Measurements from ENCODE around the gene FOXP4.
A peak's percentile ranks its signal among the peaks of the same experiment; 100 is the strongest.

The FOXP4 gene

DNA sequence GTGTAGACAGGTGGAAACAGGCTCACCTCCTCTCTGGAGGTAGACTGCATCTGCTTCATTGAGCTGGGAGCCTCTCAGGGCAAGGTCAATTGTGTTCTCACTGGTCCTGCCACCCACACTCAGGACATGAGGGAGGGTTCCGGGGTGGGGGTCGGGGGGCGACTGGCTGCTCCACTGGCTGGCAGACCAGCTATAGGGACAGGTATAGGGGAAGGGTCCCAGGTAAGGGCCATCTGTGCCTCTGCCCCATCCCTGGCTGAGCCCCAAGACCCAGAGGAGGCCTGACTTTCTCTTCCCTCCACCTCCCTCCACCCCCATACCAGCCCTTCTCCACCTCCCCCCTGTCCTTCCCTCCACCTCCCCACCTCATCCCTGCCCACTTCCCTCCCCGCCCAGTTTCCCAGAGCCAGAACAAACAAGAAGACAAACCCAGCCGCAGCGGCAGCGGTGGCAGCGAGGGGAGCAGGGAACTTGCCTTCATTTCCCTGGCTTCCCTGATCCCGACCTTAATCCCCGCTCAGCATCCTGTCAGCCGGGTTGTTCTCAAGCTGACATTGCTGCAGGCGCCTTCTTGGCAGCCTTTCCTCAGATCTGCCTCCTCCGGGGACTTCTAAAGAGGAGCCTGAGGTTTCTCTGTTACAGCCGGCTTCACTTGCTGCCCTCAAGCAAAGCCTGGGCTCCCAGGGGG, 18.3 kb upstream of the FOXP4 start:
- peak; percentile 26; the same call in 1 of the 3 replicates for ATAC-seq (ENCODE audit: low read depth)
- Histone ChIP-seq H3K36me3 (ENCODE audit: low read depth) (no peaks in the 10 kb centered on the region), H3K27ac (ENCODE audit: poor library complexity, severe bottlenecking) (no peak overlapping the region), H3K27me3 (ENCODE audit: insufficient read depth, poor library complexity, severe bottlenecking) (no peaks in the 10 kb centered on the region), H3K4me3 (ENCODE audit: severe bottlenecking) (no peak overlapping the region), H3K4me1 (ENCODE audit: insufficient read depth, poor library complexity, severe bottlenecking) (no peaks in the 10 kb centered on the region), H3K9me3 (ENCODE audit: severe bottlenecking) (no peaks in the 10 kb centered on the region)
- TF ChIP-seq, protein P1, sequence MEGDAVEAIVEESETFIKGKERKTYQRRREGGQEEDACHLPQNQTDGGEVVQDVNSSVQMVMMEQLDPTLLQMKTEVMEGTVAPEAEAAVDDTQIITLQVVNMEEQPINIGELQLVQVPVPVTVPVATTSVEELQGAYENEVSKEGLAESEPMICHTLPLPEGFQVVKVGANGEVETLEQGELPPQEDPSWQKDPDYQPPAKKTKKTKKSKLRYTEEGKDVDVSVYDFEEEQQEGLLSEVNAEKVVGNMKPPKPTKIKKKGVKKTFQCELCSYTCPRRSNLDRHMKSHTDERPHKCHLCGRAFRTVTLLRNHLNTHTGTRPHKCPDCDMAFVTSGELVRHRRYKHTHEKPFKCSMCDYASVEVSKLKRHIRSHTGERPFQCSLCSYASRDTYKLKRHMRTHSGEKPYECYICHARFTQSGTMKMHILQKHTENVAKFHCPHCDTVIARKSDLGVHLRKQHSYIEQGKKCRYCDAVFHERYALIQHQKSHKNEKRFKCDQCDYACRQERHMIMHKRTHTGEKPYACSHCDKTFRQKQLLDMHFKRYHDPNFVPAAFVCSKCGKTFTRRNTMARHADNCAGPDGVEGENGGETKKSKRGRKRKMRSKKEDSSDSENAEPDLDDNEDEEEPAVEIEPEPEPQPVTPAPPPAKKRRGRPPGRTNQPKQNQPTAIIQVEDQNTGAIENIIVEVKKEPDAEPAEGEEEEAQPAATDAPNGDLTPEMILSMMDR (IDR thresholded peaks at IDR 0.05; ENCODE audit: poor library complexity, severe bottlenecking), result no peak
- no peak for DNase-seq (ENCODE audit: low spot score)

DNA sequence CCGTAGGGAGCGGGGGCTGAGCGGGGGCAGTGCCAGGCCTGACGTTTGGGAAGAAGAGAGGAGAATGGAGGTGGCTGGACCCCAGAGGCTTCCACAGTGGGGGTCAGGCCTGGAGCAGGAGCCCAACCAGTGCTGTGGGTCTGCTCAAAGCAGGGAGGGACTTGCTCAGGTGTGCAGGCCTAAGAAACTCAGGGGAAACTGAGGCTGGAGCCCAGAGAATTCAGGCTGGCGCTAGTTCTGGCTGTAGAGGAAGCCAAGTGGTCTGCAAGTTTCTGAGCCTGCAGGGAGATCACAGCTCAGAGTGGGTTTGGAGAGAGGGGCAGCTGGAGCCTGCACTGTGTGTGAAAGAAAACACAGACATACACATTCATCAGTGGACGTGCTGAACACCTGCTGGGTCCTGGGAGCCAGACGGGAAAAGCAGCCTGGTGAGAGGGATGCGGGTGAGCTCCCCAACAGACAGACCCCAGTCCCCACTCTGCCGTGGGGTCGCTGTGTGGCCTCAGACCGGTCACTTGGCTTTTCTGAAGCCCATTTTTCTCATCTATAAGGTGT, 17.7 kb upstream of the FOXP4 start:
- H3K27me3 ChIP-seq (ENCODE audit: insufficient read depth, poor library complexity, severe bottlenecking), result no peaks in the 10 kb centered on the region
- TF ChIP-seq, protein P1 (IDR thresholded peaks at IDR 0.05; ENCODE audit: poor library complexity, severe bottlenecking), result no peak

DNA sequence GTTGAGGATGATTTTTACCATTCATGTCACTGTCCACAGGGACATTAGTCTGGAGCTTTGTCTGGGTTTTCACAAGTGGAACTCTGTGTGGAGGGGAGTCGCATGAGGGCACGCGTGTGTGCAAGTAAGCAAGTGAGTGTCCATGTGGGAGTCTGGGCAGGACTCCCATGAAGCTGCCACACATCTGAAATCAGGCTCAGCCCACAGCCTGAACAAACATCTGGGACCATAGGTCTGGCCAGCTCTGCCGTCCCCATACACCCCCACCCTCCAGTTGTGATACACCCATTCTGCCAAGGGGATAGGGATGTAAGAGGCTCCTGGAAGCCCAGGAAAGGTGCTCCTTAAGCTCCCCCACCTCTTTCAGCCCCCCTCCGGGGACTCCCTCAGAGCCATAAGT, 17.1 kb upstream of the FOXP4 start:
- H3K4me1 ChIP-seq (ENCODE audit: insufficient read depth, poor library complexity, severe bottlenecking), result no peaks in the 10 kb centered on the region
- H3K9me3 ChIP-seq (ENCODE audit: severe bottlenecking), result no peaks in the 10 kb centered on the region
- H3K4me3 ChIP-seq (ENCODE audit: severe bottlenecking), result no peak overlapping the region
- no peaks in the 10 kb centered on the region for H3K36me3 ChIP-seq (ENCODE audit: low read depth)
- no peaks in the 10 kb centered on the region for H3K27me3 ChIP-seq (ENCODE audit: insufficient read depth, poor library complexity, severe bottlenecking)
- ATAC-seq (ENCODE audit: low read depth) (no peak), DNase-seq (ENCODE audit: low spot score) (no peak)
- TF ChIP-seq, protein P1 (IDR thresholded peaks at IDR 0.05; ENCODE audit: poor library complexity, severe bottlenecking), result no peak
- H3K27ac ChIP-seq (ENCODE audit: poor library complexity, severe bottlenecking), result no peak overlapping the region

More for the DNA sequence above, 17.7 kb upstream of the FOXP4 start:
- H3K4me3 ChIP-seq (ENCODE audit: severe bottlenecking), result no peak overlapping the region
- no peaks in the 10 kb centered on the region for H3K4me1 ChIP-seq (ENCODE audit: insufficient read depth, poor library complexity, severe bottlenecking)
- no peaks in the 10 kb centered on the region for H3K36me3 ChIP-seq (ENCODE audit: low read depth)
- H3K9me3 ChIP-seq (ENCODE audit: severe bottlenecking), result no peaks in the 10 kb centered on the region
- DNase-seq (ENCODE audit: low spot score), result no peak
- ATAC-seq (ENCODE audit: low read depth), result no peak; the same call in 2 of the 3 replicates
- H3K27ac ChIP-seq (ENCODE audit: poor library complexity, severe bottlenecking), result no peak overlapping the region

DNA sequence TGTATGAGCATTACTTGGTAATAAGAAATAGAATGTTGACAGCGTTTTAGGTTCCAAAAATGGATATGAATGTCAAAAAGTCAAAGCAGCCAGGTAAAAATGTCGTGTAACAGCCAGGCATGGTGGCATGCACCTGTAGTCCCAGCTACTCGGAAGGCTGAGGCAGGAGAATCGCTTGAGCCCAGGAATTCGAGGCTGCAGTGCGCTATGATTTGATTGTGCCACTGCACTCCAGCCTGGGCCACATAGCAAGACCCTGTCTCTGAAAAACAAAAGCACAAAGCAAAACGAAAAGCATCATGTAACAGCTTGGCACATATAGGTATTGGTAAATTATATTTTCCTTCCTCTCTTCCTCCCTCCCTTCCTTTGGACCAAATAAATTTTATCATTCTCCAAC, 16.2 kb upstream of the FOXP4 start:
- Histone ChIP-seq H3K4me3 (ENCODE audit: severe bottlenecking) (no peak overlapping the region), H3K27me3 (ENCODE audit: insufficient read depth, poor library complexity, severe bottlenecking) (no peaks in the 10 kb centered on the region), H3K9me3 (ENCODE audit: severe bottlenecking) (no peaks in the 10 kb centered on the region), H3K4me1 (ENCODE audit: insufficient read depth, poor library complexity, severe bottlenecking) (no peaks in the 10 kb centered on the region), H3K27ac (ENCODE audit: poor library complexity, severe bottlenecking) (no peak overlapping the region), H3K36me3 (ENCODE audit: low read depth) (no peaks in the 10 kb centered on the region)
- TF ChIP-seq, protein P1 (IDR thresholded peaks at IDR 0.05; ENCODE audit: poor library complexity, severe bottlenecking), result no peak
- ATAC-seq (ENCODE audit: low read depth) (no peak), DNase-seq (ENCODE audit: low spot score) (no peak)

DNA sequence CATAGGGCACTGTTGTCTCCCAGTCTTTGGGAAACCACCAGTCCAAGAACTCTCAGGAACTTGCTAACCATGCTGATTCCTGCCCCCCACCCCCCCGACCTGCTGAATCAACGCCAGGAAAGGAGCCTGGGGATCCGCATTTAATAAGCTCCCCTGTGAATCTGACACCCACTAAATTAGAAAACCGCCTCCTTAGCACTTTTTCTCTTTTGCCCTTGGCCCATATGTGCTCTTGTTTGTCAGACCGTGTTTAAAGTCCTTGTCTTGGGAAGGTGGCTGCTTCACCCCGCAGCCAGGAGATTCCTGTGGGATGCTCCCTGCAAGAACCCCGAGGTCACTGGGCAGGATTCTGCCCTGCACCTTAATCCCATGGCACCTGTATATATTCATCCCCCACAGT, 15.7 kb upstream of the FOXP4 start:
- no peak overlapping the region for H3K27ac ChIP-seq (ENCODE audit: poor library complexity, severe bottlenecking)
- H3K36me3 ChIP-seq (ENCODE audit: low read depth), result no peaks in the 10 kb centered on the region
- H3K4me1 ChIP-seq (ENCODE audit: insufficient read depth, poor library complexity, severe bottlenecking), result no peaks in the 10 kb centered on the region
- no peak overlapping the region for H3K4me3 ChIP-seq (ENCODE audit: severe bottlenecking)
- ATAC-seq (ENCODE audit: low read depth), result no peak
- H3K27me3 ChIP-seq (ENCODE audit: insufficient read depth, poor library complexity, severe bottlenecking), result no peaks in the 10 kb centered on the region
- TF ChIP-seq, protein P1 (IDR thresholded peaks at IDR 0.05; ENCODE audit: poor library complexity, severe bottlenecking), result no peak
- no peak for DNase-seq (ENCODE audit: low spot score)
- no peaks in the 10 kb centered on the region for H3K9me3 ChIP-seq (ENCODE audit: severe bottlenecking)

Data from RWPE2 (cell line).